K562 (cell line): Measurements from ENCODE around the gene ZNF219. TPM values are rescaled to one million over a fixed set of nuclear protein-coding genes. Genes with fewer than 3 reads are reported as not detected.
A peak's percentile ranks its signal among the peaks of the same experiment; 100 is the strongest.

Experiments used
- EGR1 ChIP-seq: fragments of 450-650 bp; conservative IDR thresholded peaks from 2 replicates; pipeline ENCODE4 v1.6.1; 2017; ENCODE audit warnings: mild to moderate bottlenecking
- MAFF ChIP-seq: IDR thresholded peaks from 2 replicates; pipeline ENCODE4 v1.6.1; 2012; ENCODE audit warnings: low read length, improper control_type of control experiment
- PHTF2 ChIP-seq: fragments of 250-450 bp; sonication (Bioruptor Pico); IDR thresholded peaks from 2 replicates; pipeline ENCODE4 v1.5.0; 2021; ENCODE audit warnings: mild to moderate bottlenecking
- RHOXF2B ChIP-seq: fragments of 250-450 bp; sonication (Bioruptor Pico); conservative IDR thresholded peaks from 2 replicates; pipeline ENCODE4 v1.5.1; 2021
- SMAD4 ChIP-seq: fragments of 250-450 bp; sonication (Bioruptor Pico); conservative IDR thresholded peaks from 2 replicates; pipeline ENCODE4 v1.8.0; 2021; ENCODE audit warnings: inconsistent platforms, mild to moderate bottlenecking, moderate library complexity
- ZBTB1 ChIP-seq: sonication (generic); formaldehyde crosslinking; IDR thresholded peaks from 2 replicates; pipeline ENCODE4 v1.8.1; 2023; ENCODE audit warnings: missing genetic modification reagents, low read depth, mild to moderate bottlenecking, borderline replicate concordance
- ZBTB7A ChIP-seq: IDR thresholded peaks from 2 replicates; pipeline ENCODE4 v1.6.1; 2011; ENCODE audit warnings: low read depth, mild to moderate bottlenecking, low read length, moderate library complexity, borderline replicate concordance; ENCODE audit not compliant: control insufficient read depth
- polyA plus RNA-seq, 8 experiments: library from polyadenylated mRNA; depleted of rRNA in 4 of 8; stranded (reverse) in 5 of 8; unstranded in 3 of 8; fragments of >200 nt; fragmentation: Nextera tagmentation in 2 of 8; fragmentation: Illumina TruSeq in 1 of 8; extraction: Ambion mirVana in 2 of 8; extraction: Trizol in 1 of 8; gene quantifications; 2 replicates each; pipeline versions ENCODE4 v1.2.1 to v1.2.3, GENCODE V29; 2011 to 2014; ENCODE audit warnings: inconsistent platforms in 1 of 8, missing spikeins in 1 of 8
- total RNA-seq, 7 experiments: library from RNA; depleted of rRNA in 6 of 7; stranded (reverse); fragments of >200 nt in 6 of 7; fragmentation: Illumina TruSeq in 2 of 7; extraction: Trizol in 2 of 7; gene quantifications; 2 replicates each; pipeline versions ENCODE4 v1.2.1 to v1.2.3, GENCODE V29; 2011 to 2021; ENCODE audit warnings: low replicate concordance in 1 of 7
- TF ChIP-seq, protein P1 (sequence below): fragments of 250-450 bp; sonication (Bioruptor Pico); IDR thresholded peaks from 2 replicates; pipeline ENCODE4 v1.5.0; 2021; ENCODE audit warnings: mild to moderate bottlenecking, moderate library complexity

The ZNF219 gene
- total and polyA plus RNA-seq, 9 of the 15 experiments (the other 6 are each of a cell fraction or from before 2014, with no cell fraction given): 0.29 to 10.6 (median 2.8) TPM

DNA sequence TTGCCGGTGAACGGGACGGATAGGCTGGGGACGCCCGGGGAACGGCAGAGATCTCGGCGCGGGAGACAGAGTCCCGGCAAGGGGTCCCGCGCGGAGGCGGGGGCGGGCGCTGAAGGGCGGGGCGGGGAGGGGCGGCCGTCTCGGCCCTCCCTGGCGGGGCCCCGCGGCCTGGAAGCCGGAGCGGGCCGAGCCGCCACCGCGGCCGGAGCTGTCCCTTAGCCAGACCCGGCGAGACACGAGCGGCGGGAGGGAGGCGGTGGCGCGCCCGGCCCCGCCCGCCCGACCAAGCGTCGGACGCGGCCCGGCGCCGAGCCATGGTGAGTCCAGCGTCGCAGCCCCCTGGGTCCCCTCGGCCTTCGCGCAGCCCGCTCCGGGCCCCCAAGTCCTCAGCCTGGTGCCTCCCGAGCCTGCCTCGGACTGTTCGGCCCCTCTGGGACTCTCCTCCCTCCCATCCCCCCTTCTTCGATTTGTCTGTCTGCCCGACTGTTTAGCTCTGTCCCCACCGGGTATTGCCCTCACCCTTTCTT lies 28.3 kb downstream of the ZNF219 start, which contains the start of gene ARHGEF40 (continued):
- peak; percentile 26; the same call in 1 of the 2 replicates for TF ChIP-seq ZBTB7A
- TF ChIP-seq SMAD4 (CRISPR knock-in tag): peak; percentile 70
- no peak for TF ChIP-seq PHTF2
- TF ChIP-seq, protein P1, sequence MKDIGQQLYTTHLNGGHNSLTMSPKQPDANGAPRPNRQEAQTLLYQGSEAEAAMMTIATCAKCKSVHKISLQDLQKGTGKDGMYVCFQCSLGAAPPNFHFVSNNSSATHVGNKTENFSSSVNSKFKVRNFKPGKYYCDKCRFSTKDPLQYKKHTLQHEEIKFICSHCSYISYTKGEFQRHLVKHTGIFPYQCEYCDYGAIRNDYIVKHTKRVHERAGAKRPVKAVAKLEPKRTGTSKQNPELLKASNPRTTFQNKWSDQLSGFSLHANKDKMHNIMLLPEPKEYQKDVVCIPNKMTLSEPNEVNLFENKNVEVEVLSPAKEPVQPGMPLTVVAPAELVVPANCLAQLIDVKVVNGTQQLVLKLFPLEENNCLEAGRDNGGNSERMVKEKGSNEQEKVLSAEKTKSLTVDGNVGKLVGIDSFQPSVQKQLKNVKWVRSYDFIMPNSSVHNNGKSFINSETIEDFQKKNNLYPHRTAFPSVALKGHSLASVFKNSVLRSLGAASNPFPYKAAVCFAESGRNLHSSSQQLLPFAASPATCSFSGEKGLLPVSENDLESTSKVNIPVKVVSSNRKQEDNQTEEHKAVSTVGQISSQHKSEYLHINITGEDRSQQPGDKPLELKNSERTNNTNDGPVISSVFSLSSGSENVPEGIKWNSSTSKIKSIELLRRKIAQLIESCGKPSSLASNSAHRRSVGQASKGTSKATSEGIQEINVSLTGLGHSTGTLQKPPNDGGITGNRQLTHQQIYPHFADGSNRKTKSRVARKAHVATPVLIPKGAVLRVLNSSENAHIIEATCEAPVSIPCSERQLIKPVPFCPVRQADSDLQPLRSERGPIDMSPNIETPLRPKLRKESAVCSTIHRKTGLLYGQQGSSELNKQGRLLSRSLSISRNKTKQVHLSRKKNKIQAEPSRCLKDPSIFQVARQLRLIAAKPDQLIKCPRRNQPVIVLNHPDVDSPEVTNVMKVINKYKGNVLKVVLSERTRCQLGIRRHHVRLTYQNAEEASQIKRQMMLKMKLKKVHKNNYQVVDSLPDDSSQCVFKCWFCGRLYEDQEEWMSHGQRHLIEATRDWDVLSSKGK (CRISPR knock-in tag): no peak
- TF ChIP-seq ZBTB1 (CRISPR knock-in tag): no peak
- no peak for TF ChIP-seq RHOXF2B
- TF ChIP-seq EGR1: peak; percentile 38; the same call in 1 of the 2 replicates
- TF ChIP-seq MAFF: no peak
